HepG2 (cell line): ENCODE data around the gene IGFALS. TPM values are rescaled to one million over a fixed set of nuclear protein-coding genes. Genes with fewer than 3 reads are reported as not detected.

Source experiments
- AKAP8 ChIP-seq: sonication (generic); formaldehyde crosslinking; IDR thresholded peaks from 2 replicates; pipeline ENCODE4 v1.5.1; 2020; ENCODE audit warnings: mild to moderate bottlenecking, missing genetic modification reagents
- CC2D1A ChIP-seq: sonication (generic); formaldehyde crosslinking; IDR thresholded peaks from 2 replicates; pipeline ENCODE4 v1.8.1; 2023; ENCODE audit warnings: mild to moderate bottlenecking, missing genetic modification reagents
- CEBPB ChIP-seq: IDR thresholded peaks from 2 replicates; pipeline ENCODE4 v1.6.1; 2011; ENCODE audit warnings: low read depth, low read length, improper control_type of control experiment, borderline replicate concordance
- HIVEP1 ChIP-seq: sonication (generic); formaldehyde crosslinking; IDR thresholded peaks from 2 replicates; pipeline ENCODE4 v1.4.0; 2020; ENCODE audit warnings: mild to moderate bottlenecking, missing genetic modification reagents
- IRF2 ChIP-seq: IDR thresholded peaks from 2 replicates; pipeline ENCODE4 v1.6.1; 2018; ENCODE audit warnings: missing genetic modification reagents, missing compliant biosample characterization
- KAT7 ChIP-seq: IDR thresholded peaks from 2 replicates; pipeline ENCODE4 v1.6.1; 2018; ENCODE audit warnings: borderline replicate concordance, missing compliant biosample characterization
- MTF1 ChIP-seq: sonication (generic); formaldehyde crosslinking; IDR thresholded peaks from 2 replicates; pipeline ENCODE4 v1.5.0; 2020; ENCODE audit warnings: missing genetic modification reagents
- NFYC ChIP-seq: IDR thresholded peaks from 2 replicates; pipeline ENCODE4 v1.6.1; 2016; ENCODE audit warnings: missing genetic modification reagents, missing compliant biosample characterization
- RORA ChIP-seq: sonication (generic); formaldehyde crosslinking; IDR thresholded peaks from 2 replicates; pipeline ENCODE4 v1.5.0; 2020; ENCODE audit warnings: mild to moderate bottlenecking, missing genetic modification reagents, moderate library complexity
- SIN3A ChIP-seq: IDR thresholded peaks from 2 replicates; pipeline ENCODE4 v1.6.1; 2011; ENCODE audit warnings: low read depth, mild to moderate bottlenecking, control low read depth, low read length, borderline replicate concordance
- SIX4 ChIP-seq: sonication (generic); formaldehyde crosslinking; IDR thresholded peaks from 2 replicates; pipeline ENCODE4 v1.4.0; 2020; ENCODE audit warnings: missing genetic modification reagents
- YY1 ChIP-seq: IDR thresholded peaks from 2 replicates; pipeline ENCODE4 v1.6.1; 2011; ENCODE audit warnings: low read length, low read depth, moderate library complexity, mild to moderate bottlenecking; ENCODE audit not compliant: insufficient read depth, insufficient replicate concordance
- ZNF180 ChIP-seq: sonication (generic); formaldehyde crosslinking; IDR thresholded peaks from 2 replicates; pipeline ENCODE4 v1.4.0; 2020; ENCODE audit warnings: low read depth, missing genetic modification reagents, borderline replicate concordance
- ZNF20 ChIP-seq: sonication (generic); formaldehyde crosslinking; IDR thresholded peaks from 2 replicates; pipeline ENCODE4 v1.4.0; 2020; ENCODE audit warnings: mild to moderate bottlenecking, moderate library complexity, missing genetic modification reagents
- ZNF484 ChIP-seq: sonication (generic); formaldehyde crosslinking; IDR thresholded peaks from 2 replicates; pipeline ENCODE4 v1.5.1; 2020; ENCODE audit warnings: mild to moderate bottlenecking, low read depth, missing genetic modification reagents, borderline replicate concordance
- ZNF564 ChIP-seq: sonication (generic); formaldehyde crosslinking; IDR thresholded peaks from 2 replicates; pipeline ENCODE4 v1.8.1; 2023; ENCODE audit warnings: mild to moderate bottlenecking, missing genetic modification reagents
- ZNF572 ChIP-seq: sonication (generic); formaldehyde crosslinking; IDR thresholded peaks from 2 replicates; pipeline ENCODE4 v1.5.1; 2020; ENCODE audit warnings: mild to moderate bottlenecking, missing genetic modification reagents
- ZNF7 ChIP-seq: IDR thresholded peaks from 2 replicates; pipeline ENCODE4 v1.6.1; 2016; ENCODE audit warnings: missing biosample characterization, missing genetic modification reagents
- ZSCAN25 ChIP-seq: sonication (generic); formaldehyde crosslinking; IDR thresholded peaks from 2 replicates; pipeline ENCODE4 v1.8.0; 2022; ENCODE audit warnings: mild to moderate bottlenecking, missing genetic modification reagents
- polyA plus RNA-seq, 8 experiments: library from polyadenylated mRNA; depleted of rRNA in 3 of 8; stranded (reverse) in 7 of 8; unstranded in 1 of 8; fragments of >200 nt; fragmentation: Illumina TruSeq in 4 of 8; extraction: Trizol in 4 of 8; gene quantifications; 2 replicates each; pipeline versions ENCODE4 v1.2.1 to v1.2.3, GENCODE V29; 2011 to 2016; ENCODE audit warnings: low read depth in 4 of 8, missing spikeins in 1 of 8, mixed read lengths in 1 of 8; ENCODE audit not compliant: insufficient read depth in 1 of 8
- total RNA-seq, 5 experiments: library from RNA; depleted of rRNA; stranded (reverse); fragments of >200 nt; fragmentation: Illumina TruSeq; extraction: Trizol; gene quantifications; 2 replicates each; pipeline ENCODE4 v1.2.3, GENCODE V29; 2016; ENCODE audit warnings: low read depth in 1 of 5
- TF ChIP-seq, protein P1 (sequence below): sonication (generic); formaldehyde crosslinking; IDR thresholded peaks from 2 replicates; pipeline ENCODE4 v1.5.0; 2020; ENCODE audit warnings: mild to moderate bottlenecking, missing genetic modification reagents, moderate library complexity
- TF ChIP-seq, protein P2 (sequence below): sonication (generic); formaldehyde crosslinking; IDR thresholded peaks from 2 replicates; pipeline ENCODE4 v1.8.0; 2022; ENCODE audit warnings: missing genetic modification reagents, mild to moderate bottlenecking, borderline replicate concordance
- TF ChIP-seq, protein P3 (sequence below): sonication (generic); formaldehyde crosslinking; IDR thresholded peaks from 2 replicates; pipeline ENCODE4 v1.8.1; 2023; ENCODE audit warnings: mild to moderate bottlenecking, missing genetic modification reagents, borderline replicate concordance
- TF ChIP-seq, protein P4 (sequence below): sonication (generic); formaldehyde crosslinking; IDR thresholded peaks from 2 replicates; pipeline ENCODE4 v1.4.0; 2020; ENCODE audit warnings: mild to moderate bottlenecking, low read depth, missing genetic modification reagents
- TF ChIP-seq, protein P5 (sequence below): sonication (generic); formaldehyde crosslinking; IDR thresholded peaks from 2 replicates; pipeline ENCODE4 v1.8.0; 2022; ENCODE audit warnings: missing genetic modification reagents, low read depth, mild to moderate bottlenecking, borderline replicate concordance

Gene IGFALS
- total and polyA plus RNA-seq, 2 of the 13 experiments (the other 11 are each of a cell fraction or from before 2014, with no cell fraction given), result 0.34 to 2.4 TPM

DNA sequence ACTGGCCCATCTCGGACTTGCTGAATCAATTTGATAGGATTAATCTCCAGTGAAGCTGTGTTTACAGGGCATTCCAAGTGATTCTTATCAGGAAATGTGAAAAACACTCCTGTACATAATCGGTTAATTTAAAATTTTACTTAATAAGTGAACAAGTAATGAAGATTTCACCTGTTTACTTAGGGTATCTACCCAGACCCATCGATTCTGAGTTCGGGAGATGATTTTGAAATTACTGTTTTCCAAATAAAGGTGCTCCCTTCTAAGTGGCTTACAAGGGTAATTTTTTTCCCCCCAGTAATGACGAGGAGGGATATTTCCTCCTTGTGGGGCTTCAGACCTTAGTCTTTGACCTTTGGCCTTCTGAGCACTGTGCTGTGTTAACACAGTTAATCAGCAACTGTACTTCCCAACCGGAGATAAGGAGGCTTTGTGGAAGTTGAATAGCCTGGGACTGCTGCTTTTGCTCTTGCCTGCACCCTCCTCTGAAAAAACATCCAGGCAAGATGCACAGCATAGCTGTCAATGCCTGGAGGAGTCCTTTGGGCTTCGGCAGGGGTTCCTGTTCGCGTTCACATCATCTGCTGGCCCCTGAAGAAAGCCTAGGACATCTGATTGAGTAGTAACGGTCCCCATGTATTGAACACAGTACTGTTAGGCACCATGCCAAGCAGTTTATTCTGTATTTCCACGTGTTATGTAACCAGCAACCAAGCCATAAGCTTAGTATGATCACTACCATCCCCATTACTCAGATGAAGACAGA lies 35.3 kb upstream of the IGFALS start (continued):
- TF ChIP-seq NFYC (CRISPR knock-in tag) (no peak), YY1 (no peak), SIN3A (peak; percentile 73; the same call in 1 of the 2 replicates), AKAP8 (CRISPR knock-in tag) (no peak), SIX4 (CRISPR knock-in tag) (peak; percentile 57; the same call in 1 of the 2 replicates), CEBPB (no peak), HIVEP1 (no peak), ZNF564 (CRISPR knock-in tag) (0 out of 2 replicates have a peak, but pooled peaks have one; percentile 65), ZNF20 (CRISPR knock-in tag) (no peak), ZNF7 (CRISPR knock-in tag) (no peak), ZSCAN25 (CRISPR knock-in tag) (no peak), MTF1 (CRISPR knock-in tag) (no peak), KAT7 (no peak), RORA (no peak), CC2D1A (no peak), ZNF572 (no peak), IRF2 (CRISPR knock-in tag) (no peak; the same call in 1 of the 2 replicates), ZNF180 (no peak), ZNF484 (CRISPR knock-in tag) (no peak)
- TF ChIP-seq, protein P1, sequence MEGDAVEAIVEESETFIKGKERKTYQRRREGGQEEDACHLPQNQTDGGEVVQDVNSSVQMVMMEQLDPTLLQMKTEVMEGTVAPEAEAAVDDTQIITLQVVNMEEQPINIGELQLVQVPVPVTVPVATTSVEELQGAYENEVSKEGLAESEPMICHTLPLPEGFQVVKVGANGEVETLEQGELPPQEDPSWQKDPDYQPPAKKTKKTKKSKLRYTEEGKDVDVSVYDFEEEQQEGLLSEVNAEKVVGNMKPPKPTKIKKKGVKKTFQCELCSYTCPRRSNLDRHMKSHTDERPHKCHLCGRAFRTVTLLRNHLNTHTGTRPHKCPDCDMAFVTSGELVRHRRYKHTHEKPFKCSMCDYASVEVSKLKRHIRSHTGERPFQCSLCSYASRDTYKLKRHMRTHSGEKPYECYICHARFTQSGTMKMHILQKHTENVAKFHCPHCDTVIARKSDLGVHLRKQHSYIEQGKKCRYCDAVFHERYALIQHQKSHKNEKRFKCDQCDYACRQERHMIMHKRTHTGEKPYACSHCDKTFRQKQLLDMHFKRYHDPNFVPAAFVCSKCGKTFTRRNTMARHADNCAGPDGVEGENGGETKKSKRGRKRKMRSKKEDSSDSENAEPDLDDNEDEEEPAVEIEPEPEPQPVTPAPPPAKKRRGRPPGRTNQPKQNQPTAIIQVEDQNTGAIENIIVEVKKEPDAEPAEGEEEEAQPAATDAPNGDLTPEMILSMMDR, result no peak
- TF ChIP-seq, protein P2, sequence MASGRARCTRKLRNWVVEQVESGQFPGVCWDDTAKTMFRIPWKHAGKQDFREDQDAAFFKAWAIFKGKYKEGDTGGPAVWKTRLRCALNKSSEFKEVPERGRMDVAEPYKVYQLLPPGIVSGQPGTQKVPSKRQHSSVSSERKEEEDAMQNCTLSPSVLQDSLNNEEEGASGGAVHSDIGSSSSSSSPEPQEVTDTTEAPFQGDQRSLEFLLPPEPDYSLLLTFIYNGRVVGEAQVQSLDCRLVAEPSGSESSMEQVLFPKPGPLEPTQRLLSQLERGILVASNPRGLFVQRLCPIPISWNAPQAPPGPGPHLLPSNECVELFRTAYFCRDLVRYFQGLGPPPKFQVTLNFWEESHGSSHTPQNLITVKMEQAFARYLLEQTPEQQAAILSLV (CRISPR knock-in tag), result no peak
- TF ChIP-seq, protein P3, sequence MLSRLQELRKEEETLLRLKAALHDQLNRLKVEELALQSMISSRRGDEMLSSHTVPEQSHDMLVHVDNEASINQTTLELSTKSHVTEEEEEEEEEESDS, result no peak
- TF ChIP-seq, protein P4, sequence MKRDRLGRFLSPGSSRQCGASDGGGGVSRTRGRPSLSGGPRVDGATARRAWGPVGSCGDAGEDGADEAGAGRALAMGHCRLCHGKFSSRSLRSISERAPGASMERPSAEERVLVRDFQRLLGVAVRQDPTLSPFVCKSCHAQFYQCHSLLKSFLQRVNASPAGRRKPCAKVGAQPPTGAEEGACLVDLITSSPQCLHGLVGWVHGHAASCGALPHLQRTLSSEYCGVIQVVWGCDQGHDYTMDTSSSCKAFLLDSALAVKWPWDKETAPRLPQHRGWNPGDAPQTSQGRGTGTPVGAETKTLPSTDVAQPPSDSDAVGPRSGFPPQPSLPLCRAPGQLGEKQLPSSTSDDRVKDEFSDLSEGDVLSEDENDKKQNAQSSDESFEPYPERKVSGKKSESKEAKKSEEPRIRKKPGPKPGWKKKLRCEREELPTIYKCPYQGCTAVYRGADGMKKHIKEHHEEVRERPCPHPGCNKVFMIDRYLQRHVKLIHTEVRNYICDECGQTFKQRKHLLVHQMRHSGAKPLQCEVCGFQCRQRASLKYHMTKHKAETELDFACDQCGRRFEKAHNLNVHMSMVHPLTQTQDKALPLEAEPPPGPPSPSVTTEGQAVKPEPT (CRISPR knock-in tag), result no peak
- TF ChIP-seq, protein P5, sequence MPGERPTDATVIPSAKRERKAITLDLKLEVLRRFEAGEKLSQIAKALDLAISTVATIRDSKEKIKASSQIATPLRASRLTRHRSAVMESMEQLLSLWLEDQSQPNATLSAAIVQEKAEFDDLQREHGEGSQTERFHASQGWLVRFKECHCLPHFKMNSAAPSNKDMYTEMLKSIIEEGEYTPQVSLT (CRISPR knock-in tag), result no peak
